ENCODE data around the gene CACNA1A. TPM values are rescaled to one million over a fixed set of nuclear protein-coding genes. Genes with fewer than 3 reads are reported as not detected.

Gene CACNA1A
- polyA plus RNA-seq, 3 donors, result 0.08 to 0.09 TPM; not detected in 1

DNA sequence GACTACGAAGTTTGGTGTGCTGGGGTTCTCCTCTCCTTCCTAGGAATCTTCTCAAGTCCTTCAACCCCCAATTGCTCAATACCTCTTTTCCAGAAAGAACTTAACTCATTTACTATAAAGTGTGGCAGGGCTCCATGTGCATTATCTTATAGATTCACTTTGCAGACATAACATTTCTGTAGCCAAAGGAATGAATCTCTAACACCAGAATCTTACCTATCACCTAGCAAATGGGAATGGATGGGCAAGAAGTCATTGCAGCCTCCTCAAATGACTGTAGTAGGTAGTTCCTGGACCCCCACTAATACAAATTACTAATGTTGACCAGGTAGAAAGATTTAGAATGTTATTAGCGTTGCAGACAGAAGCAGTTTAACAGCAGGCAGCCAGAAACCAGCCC, 5.7 kb upstream of the CACNA1A start:
- peaks cover 26 to 49% (median 33%) of the 10 kb centered on the region in 3 donors for H3K27me3 Mint-ChIP-seq (ENCODE audit: low read depth in 3 of 3)
- no peak overlapping the region for H3K4me3 ChIP-seq (replicated peaks in 1 of 3; ENCODE audit: low read depth in 2 of 3, low read length in 3 of 3)
- H3K36me3 Mint-ChIP-seq, result no peaks in the 10 kb centered on the region
- no peak overlapping the region for H3K9ac ChIP-seq (ENCODE audit: insufficient read depth, low read length, poor library complexity, severe bottlenecking)
- H3K27ac Mint-ChIP-seq, result no peak overlapping the region
- H3K4me1 Mint-ChIP-seq, result no peaks in the 10 kb centered on the region
- no peak overlapping the region for H2AFZ ChIP-seq (ENCODE audit: insufficient read depth, low read depth, low read length, poor library complexity, severe bottlenecking)
- H3K79me2 ChIP-seq (ENCODE audit: insufficient read depth, low read length), result no peaks in the 10 kb centered on the region
- no peak overlapping the region for H3K4me3 Mint-ChIP-seq
- H4K20me1 ChIP-seq (ENCODE audit: insufficient read depth, low read length), result no peaks in the 10 kb centered on the region
- no peaks in the 10 kb centered on the region for H3K36me3 ChIP-seq (replicated peaks in 1 of 2; ENCODE audit: control insufficient read depth in 1 of 2, insufficient read depth in 2 of 2, low read length in 2 of 2)
- TF ChIP-seq CTCF (IDR thresholded peaks at IDR 0.05), result no peak
- WGBS (ENCODE audit: insufficient coverage), result 0% methylated on average over 1 of the region's 2 CpGs
- no peaks in the 10 kb centered on the region for H3K4me1 ChIP-seq (ENCODE audit: control insufficient read depth in 1 of 2, insufficient read depth in 2 of 2, low read length in 2 of 2)
- intact Hi-C loops (cut with micrococcal nuclease), result no loop called here
- no peak for DNase-seq
- H3K27ac ChIP-seq (ENCODE audit: low read depth in 1 of 2, low read length in 2 of 2), result no peak overlapping the region
- H3K9me3 Mint-ChIP-seq, result peaks cover 3 to 13% (median 7%) of the 10 kb centered on the region in 7 donors
- peaks cover 0 to 7% of the 10 kb centered on the region in 2 donors for H3K9me3 ChIP-seq (replicated peaks in 1 of 2; ENCODE audit: control insufficient read depth in 1 of 2, insufficient read depth in 1 of 2, low read length in 2 of 2)
- no peak overlapping the region for H3K4me2 ChIP-seq (replicated peaks; ENCODE audit: extremely low read depth, low read length, poor library complexity, severe bottlenecking)
- H3K27me3 ChIP-seq (ENCODE audit: control insufficient read depth in 2 of 2, insufficient read depth in 2 of 2, low read length in 2 of 2), result peaks cover 25 to 27% of the 10 kb centered on the region in 2 donors

- no peak overlapping the region for H3K4me2 ChIP-seq (replicated peaks; ENCODE audit: extremely low read depth, low read length, poor library complexity, severe bottlenecking)
- H3K4me1 ChIP-seq (ENCODE audit: control insufficient read depth in 1 of 2, insufficient read depth in 2 of 2, low read length in 2 of 2), result no peaks in the 10 kb centered on the region
- WGBS (ENCODE audit: insufficient coverage), result 4% methylated on average over 13 of the region's 22 CpGs
- no peak for DNase-seq
- no peaks in the 10 kb centered on the region for H3K36me3 ChIP-seq (replicated peaks in 1 of 2; ENCODE audit: control insufficient read depth in 1 of 2, insufficient read depth in 2 of 2, low read length in 2 of 2)
- H3K79me2 ChIP-seq (ENCODE audit: insufficient read depth, low read length), result no peaks in the 10 kb centered on the region
- peaks cover 45 to 52% of the 10 kb centered on the region in 2 donors for H3K27me3 ChIP-seq (ENCODE audit: control insufficient read depth in 2 of 2, insufficient read depth in 2 of 2, low read length in 2 of 2)
- Mint-ChIP-seq H3K36me3 (no peaks in the 10 kb centered on the region), H3K9me3 (peaks cover 3 to 17% (median 7%) of the 10 kb centered on the region in 7 donors), H3K27me3 (ENCODE audit: low read depth in 3 of 3) (peaks cover 53 to 79% (median 68%) of the 10 kb centered on the region in 3 donors), H3K27ac (no peak overlapping the region), H3K4me3 (peak overlapping the region in 1 of 2 donors; percentile 72), H3K4me1 (no peaks in the 10 kb centered on the region)
- H3K4me3 ChIP-seq (replicated peaks in 1 of 3; ENCODE audit: low read depth in 2 of 3, low read length in 3 of 3), result no peak overlapping the region
- intact Hi-C loops (cut with micrococcal nuclease), result no loop called here
- H3K9ac ChIP-seq (ENCODE audit: insufficient read depth, low read length, poor library complexity, severe bottlenecking), result no peak overlapping the region
- peaks cover 0 to 11% of the 10 kb centered on the region in 2 donors for H3K9me3 ChIP-seq (replicated peaks in 1 of 2; ENCODE audit: control insufficient read depth in 1 of 2, insufficient read depth in 1 of 2, low read length in 2 of 2)
- no peaks in the 10 kb centered on the region for H4K20me1 ChIP-seq (ENCODE audit: insufficient read depth, low read length)
- no peak overlapping the region for H3K27ac ChIP-seq (ENCODE audit: low read depth in 1 of 2, low read length in 2 of 2)
- no peak overlapping the region for H2AFZ ChIP-seq (ENCODE audit: insufficient read depth, low read depth, low read length, poor library complexity, severe bottlenecking)
- no peak for TF ChIP-seq CTCF (IDR thresholded peaks at IDR 0.05)
Measured at GRCh38 chr19:13507053-13507611, 853 bp upstream of the CACNA1A start.

Data from CD14-positive monocyte (primary cell).